ENCODE measurements around the gene PNPLA7. TPM values are rescaled to one million over a fixed set of nuclear protein-coding genes. Genes with fewer than 3 reads are reported as not detected.

PNPLA7 gene
- total and polyA plus RNA-seq, 7 donors: 1.2 to 22.3 (median 7.7) TPM

DNA sequence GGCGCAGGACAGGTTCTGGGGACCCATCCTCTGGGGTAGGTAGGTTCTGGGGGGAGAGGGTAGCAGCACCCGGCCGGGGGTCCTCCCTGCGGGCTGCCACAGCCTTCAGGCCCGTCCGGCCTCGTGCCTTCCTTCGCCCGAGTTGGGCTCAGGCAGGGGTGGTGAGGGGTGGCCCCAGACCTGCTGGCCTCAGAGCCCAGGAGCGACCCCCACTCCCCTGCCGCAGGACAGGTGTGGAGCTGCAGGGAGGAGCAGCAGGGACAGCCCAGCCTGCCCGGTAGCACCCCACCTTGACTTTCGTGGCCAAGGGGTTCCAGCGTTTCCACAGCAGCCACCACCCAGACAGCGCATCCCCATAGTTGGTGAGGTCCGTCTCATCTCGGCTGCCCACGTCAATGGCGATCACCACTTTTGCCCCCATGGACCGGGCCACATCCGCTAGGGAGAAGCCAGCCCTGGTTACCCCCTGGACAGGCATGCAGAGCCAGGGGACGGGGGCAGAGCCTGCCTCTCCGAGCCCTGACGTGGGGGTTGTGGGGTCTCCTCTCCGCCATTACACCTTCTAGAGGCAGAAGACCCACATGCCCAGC, 87.7 kb downstream of the PNPLA7 start:
- H3K4me3 ChIP-seq: no peak overlapping the region
- peak; percentile 16 to 51 for DNase-seq
- 92 to 94% (median 94%) methylated on average over 21 to 25 of the region's 25 CpGs for WGBS, 3 donors

DNA sequence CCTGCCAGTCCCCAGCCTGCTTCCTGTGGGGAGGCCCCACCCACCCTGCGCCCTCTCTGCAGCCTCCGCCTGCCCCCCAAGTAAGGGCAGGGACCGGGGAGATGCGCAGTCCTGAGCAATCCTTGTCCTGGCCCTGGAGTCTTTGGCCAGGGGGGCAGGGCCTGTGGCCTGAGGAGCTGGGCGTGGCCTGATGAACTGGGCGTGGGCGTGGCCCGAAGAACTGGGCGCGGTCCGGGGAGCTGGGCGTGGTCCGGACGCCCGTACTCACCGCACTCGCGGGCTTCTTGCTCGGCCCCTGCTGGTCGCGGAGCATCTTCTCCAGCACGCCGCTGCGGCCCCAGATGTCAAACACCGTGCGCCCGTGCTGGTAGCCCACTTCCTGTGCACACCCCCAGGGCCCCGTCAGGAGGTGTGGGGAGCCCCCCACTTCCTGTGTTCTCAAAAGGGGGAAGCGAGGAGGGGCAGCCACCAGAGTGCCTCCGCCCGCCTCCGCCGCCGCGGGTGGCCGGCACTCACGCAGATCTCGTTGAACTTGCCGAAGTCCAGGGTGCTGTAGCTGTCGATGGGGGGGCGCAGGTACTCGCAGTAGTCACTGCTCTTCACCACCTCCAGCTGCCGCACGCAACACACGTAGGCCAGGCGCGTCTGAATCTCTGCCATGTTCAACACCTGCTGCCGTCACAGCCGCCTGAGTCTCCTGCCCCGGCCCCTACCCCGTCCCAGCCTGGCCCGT, 88.4 kb downstream of the PNPLA7 start:
- H3K27ac ChIP-seq: no peak overlapping the region
- H3K27me3 ChIP-seq (ENCODE audit: insufficient read depth in 3 of 3, low read length in 2 of 3): no peaks in the 10 kb centered on the region
- H3K36me3 ChIP-seq (ENCODE audit: insufficient read depth in 1 of 2, low read depth in 1 of 2): peaks cover 0 to 34% of the 10 kb centered on the region in 2 donors
- TF ChIP-seq, protein P1, sequence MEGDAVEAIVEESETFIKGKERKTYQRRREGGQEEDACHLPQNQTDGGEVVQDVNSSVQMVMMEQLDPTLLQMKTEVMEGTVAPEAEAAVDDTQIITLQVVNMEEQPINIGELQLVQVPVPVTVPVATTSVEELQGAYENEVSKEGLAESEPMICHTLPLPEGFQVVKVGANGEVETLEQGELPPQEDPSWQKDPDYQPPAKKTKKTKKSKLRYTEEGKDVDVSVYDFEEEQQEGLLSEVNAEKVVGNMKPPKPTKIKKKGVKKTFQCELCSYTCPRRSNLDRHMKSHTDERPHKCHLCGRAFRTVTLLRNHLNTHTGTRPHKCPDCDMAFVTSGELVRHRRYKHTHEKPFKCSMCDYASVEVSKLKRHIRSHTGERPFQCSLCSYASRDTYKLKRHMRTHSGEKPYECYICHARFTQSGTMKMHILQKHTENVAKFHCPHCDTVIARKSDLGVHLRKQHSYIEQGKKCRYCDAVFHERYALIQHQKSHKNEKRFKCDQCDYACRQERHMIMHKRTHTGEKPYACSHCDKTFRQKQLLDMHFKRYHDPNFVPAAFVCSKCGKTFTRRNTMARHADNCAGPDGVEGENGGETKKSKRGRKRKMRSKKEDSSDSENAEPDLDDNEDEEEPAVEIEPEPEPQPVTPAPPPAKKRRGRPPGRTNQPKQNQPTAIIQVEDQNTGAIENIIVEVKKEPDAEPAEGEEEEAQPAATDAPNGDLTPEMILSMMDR (IDR thresholded peaks at IDR 0.05): no peak
- peak; percentile 51 to 79 for DNase-seq
- ATAC-seq: no peak
- no peaks in the 10 kb centered on the region for H3K9me3 ChIP-seq
- H3K4me1 ChIP-seq: peaks cover 8% of the 10 kb centered on the region
- H3K4me3 ChIP-seq: no peak overlapping the region
- intact Hi-C loops (cut with DNase I): no loop called here
- WGBS, 3 donors: 67 to 87% (median 86%) methylated on average over 44 to 52 of the region's 52 CpGs

More for the DNA sequence above, 87.7 kb downstream of the PNPLA7 start:
- no peak overlapping the region for H3K27ac ChIP-seq
- intact Hi-C loops (cut with DNase I): no loop called here
- no peak for ATAC-seq
- no peaks in the 10 kb centered on the region for H3K27me3 ChIP-seq (ENCODE audit: insufficient read depth in 3 of 3, low read length in 2 of 3)
- H3K36me3 ChIP-seq (ENCODE audit: insufficient read depth in 1 of 2, low read depth in 1 of 2): peaks cover 0 to 32% of the 10 kb centered on the region in 2 donors
- no peaks in the 10 kb centered on the region for H3K9me3 ChIP-seq
- TF ChIP-seq, protein P1 (IDR thresholded peaks at IDR 0.05): no peak
- peaks cover 8% of the 10 kb centered on the region for H3K4me1 ChIP-seq

DNA sequence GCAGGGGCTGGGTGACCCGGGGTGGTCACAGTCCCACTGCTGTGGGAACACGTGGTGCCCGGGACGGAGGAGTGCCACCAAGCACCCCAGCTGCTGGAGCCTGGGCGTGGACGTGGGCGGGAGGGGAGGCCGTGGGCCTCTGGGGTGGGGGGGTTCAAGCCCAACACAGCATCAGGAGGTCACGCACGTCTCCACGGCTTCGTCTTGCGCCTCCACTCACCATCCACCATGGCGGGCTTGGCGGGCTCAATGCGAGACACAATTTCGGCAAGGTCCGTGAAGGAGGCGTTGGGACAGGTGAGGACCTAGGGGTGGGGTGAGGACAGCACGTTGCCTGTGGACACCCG, 88.9 kb downstream of the PNPLA7 start:
- ATAC-seq: no peak
- Histone ChIP-seq H3K9me3 (no peaks in the 10 kb centered on the region), H3K4me1 (peaks cover 8% of the 10 kb centered on the region), H3K27me3 (ENCODE audit: insufficient read depth in 3 of 3, low read length in 2 of 3) (no peaks in the 10 kb centered on the region), H3K4me3 (no peak overlapping the region), H3K27ac (no peak overlapping the region), H3K36me3 (ENCODE audit: insufficient read depth in 1 of 2, low read depth in 1 of 2) (peaks cover 0 to 39% of the 10 kb centered on the region in 2 donors)
- peak in 1 of 2 donors; percentile 50 for DNase-seq
- intact Hi-C loops (cut with DNase I): no loop called here
- 89 to 97% (median 92%) methylated on average over 19 to 21 of the region's 21 CpGs for WGBS, 3 donors
- TF ChIP-seq, protein P1 (IDR thresholded peaks at IDR 0.05): no peak

DNA sequence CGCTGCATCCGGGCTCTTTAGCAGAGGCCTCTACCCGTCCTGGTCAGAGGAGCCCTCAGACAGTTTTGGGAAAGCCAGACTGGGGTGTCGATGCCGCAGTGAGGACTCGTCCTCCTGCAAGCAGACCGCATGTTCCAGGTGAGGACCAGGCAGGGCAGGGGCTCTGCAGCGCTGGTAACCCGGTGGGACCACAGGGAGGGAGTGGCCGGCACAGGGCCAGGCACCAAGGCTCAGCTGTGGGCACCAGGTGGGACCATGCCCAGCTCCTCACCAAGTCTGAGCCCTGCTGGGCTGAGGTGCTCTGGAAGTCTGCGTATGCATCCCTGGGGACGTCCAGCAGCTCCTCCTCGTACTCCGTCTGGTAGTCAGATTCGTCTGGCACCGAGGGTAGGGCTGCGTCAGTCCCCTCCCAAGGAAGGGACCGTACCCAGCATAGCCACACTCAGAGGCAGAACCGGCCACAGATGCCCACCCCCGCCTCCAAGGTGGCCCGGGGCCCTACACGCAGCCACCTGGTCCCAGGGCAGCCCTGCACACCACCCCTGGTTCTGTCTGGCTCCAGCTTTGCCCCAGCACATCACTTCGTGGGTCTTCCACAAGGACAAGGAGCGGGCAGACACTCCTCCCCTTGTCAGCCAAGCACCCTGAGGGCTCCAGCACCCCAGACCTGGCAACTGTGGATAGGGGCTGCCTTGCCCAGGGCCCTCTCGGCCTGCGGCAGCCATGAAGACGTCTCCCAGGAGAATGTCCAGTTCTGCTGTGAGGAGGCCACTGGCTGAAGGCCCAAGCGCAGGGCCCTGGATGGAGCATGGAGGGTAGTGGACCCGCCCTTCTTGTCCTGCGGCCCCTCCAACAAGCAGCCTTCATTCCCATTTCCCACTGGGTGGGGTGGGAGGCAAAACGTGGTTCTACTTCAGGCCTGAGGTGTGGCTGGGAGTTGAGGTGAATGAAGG, 89.6 kb downstream of the PNPLA7 start:
- peak; percentile 17 to 50 for DNase-seq
- Histone ChIP-seq H3K36me3 (ENCODE audit: insufficient read depth in 1 of 2, low read depth in 1 of 2) (peaks cover 0 to 46% of the 10 kb centered on the region in 2 donors), H3K9me3 (no peaks in the 10 kb centered on the region), H3K27me3 (ENCODE audit: insufficient read depth in 3 of 3, low read length in 2 of 3) (no peaks in the 10 kb centered on the region), H3K4me3 (no peak overlapping the region), H3K4me1 (peaks cover 8% of the 10 kb centered on the region), H3K27ac (no peak overlapping the region)
- WGBS, 3 donors: 92 to 94% (median 94%) methylated on average over 27 to 31 of the region's 31 CpGs
- TF ChIP-seq, protein P1 (IDR thresholded peaks at IDR 0.05): no peak
- intact Hi-C loops (cut with DNase I): no loop called here
- ATAC-seq: no peak

All from psoas muscle (tissue), 8 donors.